ENCODE measurements around the gene LAT. TPM values are rescaled to one million over a fixed set of nuclear protein-coding genes. Genes with fewer than 3 reads are reported as not detected.

The LAT gene
- total RNA-seq, 6 donors from 2014 or later, result 3.5 to 70.2 (median 17.5) TPM

GRCh38 chr16:28982949-28983348 is 1.9 kb upstream of the LAT start:
- peaks cover 0 to 11% (median 1%) of the 10 kb centered on the region in 4 donors for H3K9me3 ChIP-seq
- H3K27ac ChIP-seq, result no peak overlapping the region
- DNase-seq, result no peak
- no peak for ATAC-seq (ENCODE audit: low FRiP score in 2 of 2)
- no peak overlapping the region for H3K4me3 ChIP-seq
- 94 to 95% methylated on average over 8 to 11 of the region's 11 CpGs for WGBS, 2 donors
- H3K36me3 ChIP-seq, result peaks cover 5 to 96% (median 72%) of the 10 kb centered on the region in 4 donors
- no peaks in the 10 kb centered on the region for H3K27me3 ChIP-seq
- peaks cover 0 to 11% (median 5%) of the 10 kb centered on the region in 4 donors for H3K4me1 ChIP-seq
- TF ChIP-seq POLR2A (IDR thresholded peaks at IDR 0.05) (no peak), EP300 (IDR thresholded peaks at IDR 0.05) (no peak), POLR2AphosphoS5 (IDR thresholded peaks at IDR 0.05) (no peak)
- TF ChIP-seq, protein P1, sequence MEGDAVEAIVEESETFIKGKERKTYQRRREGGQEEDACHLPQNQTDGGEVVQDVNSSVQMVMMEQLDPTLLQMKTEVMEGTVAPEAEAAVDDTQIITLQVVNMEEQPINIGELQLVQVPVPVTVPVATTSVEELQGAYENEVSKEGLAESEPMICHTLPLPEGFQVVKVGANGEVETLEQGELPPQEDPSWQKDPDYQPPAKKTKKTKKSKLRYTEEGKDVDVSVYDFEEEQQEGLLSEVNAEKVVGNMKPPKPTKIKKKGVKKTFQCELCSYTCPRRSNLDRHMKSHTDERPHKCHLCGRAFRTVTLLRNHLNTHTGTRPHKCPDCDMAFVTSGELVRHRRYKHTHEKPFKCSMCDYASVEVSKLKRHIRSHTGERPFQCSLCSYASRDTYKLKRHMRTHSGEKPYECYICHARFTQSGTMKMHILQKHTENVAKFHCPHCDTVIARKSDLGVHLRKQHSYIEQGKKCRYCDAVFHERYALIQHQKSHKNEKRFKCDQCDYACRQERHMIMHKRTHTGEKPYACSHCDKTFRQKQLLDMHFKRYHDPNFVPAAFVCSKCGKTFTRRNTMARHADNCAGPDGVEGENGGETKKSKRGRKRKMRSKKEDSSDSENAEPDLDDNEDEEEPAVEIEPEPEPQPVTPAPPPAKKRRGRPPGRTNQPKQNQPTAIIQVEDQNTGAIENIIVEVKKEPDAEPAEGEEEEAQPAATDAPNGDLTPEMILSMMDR (IDR thresholded peaks at IDR 0.05), result no peak

- Histone ChIP-seq H3K4me3 (peak overlapping the region in 1 of 4 donors; percentile 47), H3K9me3 (peaks cover 0 to 11% (median 1%) of the 10 kb centered on the region in 4 donors), H3K27ac (peak overlapping the region in 1 of 4 donors; percentile 73), H3K36me3 (peaks cover 5 to 94% (median 68%) of the 10 kb centered on the region in 4 donors), H3K27me3 (no peaks in the 10 kb centered on the region), H3K4me1 (peaks cover 0 to 9% (median 5%) of the 10 kb centered on the region in 4 donors)
- DNase-seq (peak in 1 of 2 donors; percentile 72), ATAC-seq (ENCODE audit: low FRiP score in 2 of 2) (no peak)
- no peak for TF ChIP-seq POLR2A (IDR thresholded peaks at IDR 0.05)
- no peak for TF ChIP-seq POLR2AphosphoS5 (IDR thresholded peaks at IDR 0.05)
- TF ChIP-seq EP300 (IDR thresholded peaks at IDR 0.05), result no peak
- TF ChIP-seq, protein P1 (IDR thresholded peaks at IDR 0.05), result no peak
- 90 to 94% methylated on average over 18 of the region's 18 CpGs for WGBS, 2 donors
Measured at GRCh38 chr16:28983644-28984043, 1.2 kb upstream of the LAT start.

DNA sequence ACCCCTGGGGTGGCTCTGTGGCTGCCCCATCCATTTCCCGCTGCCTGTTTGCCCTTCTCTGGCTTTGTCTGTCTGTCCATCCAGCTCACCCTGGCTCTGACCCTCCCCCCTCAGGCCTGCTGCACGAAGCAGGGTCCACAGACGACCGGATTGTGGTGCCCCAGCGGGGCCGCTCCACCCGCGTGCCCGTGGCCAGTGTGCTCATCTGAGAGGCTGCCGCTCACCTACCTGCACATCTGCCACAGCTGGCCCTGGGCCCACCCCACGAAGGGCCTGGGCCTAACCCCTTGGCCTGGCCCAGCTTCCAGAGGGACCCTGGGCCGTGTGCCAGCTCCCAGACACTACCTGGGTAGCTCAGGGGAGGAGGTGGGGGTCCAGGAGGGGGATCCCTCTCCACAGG is 761 bp upstream of the LAT start:
- ATAC-seq (ENCODE audit: low FRiP score in 2 of 2), result no peak
- peaks cover 3 to 94% (median 67%) of the 10 kb centered on the region in 4 donors for H3K36me3 ChIP-seq
- H3K9me3 ChIP-seq, result peaks cover 0 to 11% (median 1%) of the 10 kb centered on the region in 4 donors
- peaks cover 0 to 9% (median 5%) of the 10 kb centered on the region in 4 donors for H3K4me1 ChIP-seq
- WGBS, 2 donors, result 73 to 82% methylated on average over 8 to 11 of the region's 12 CpGs
- peak overlapping the region in 3 of 4 donors; percentile 20 to 73 (median 37) for H3K27ac ChIP-seq
- no peak for TF ChIP-seq EP300 (IDR thresholded peaks at IDR 0.05)
- TF ChIP-seq, protein P1 (IDR thresholded peaks at IDR 0.05), result no peak
- TF ChIP-seq POLR2A (IDR thresholded peaks at IDR 0.05), result no peak
- TF ChIP-seq POLR2AphosphoS5 (IDR thresholded peaks at IDR 0.05), result no peak
- DNase-seq, result peak in 1 of 2 donors; percentile 74
- peak overlapping the region in 3 of 4 donors; percentile 5 to 47 (median 10) for H3K4me3 ChIP-seq
- H3K27me3 ChIP-seq, result no peaks in the 10 kb centered on the region

DNA sequence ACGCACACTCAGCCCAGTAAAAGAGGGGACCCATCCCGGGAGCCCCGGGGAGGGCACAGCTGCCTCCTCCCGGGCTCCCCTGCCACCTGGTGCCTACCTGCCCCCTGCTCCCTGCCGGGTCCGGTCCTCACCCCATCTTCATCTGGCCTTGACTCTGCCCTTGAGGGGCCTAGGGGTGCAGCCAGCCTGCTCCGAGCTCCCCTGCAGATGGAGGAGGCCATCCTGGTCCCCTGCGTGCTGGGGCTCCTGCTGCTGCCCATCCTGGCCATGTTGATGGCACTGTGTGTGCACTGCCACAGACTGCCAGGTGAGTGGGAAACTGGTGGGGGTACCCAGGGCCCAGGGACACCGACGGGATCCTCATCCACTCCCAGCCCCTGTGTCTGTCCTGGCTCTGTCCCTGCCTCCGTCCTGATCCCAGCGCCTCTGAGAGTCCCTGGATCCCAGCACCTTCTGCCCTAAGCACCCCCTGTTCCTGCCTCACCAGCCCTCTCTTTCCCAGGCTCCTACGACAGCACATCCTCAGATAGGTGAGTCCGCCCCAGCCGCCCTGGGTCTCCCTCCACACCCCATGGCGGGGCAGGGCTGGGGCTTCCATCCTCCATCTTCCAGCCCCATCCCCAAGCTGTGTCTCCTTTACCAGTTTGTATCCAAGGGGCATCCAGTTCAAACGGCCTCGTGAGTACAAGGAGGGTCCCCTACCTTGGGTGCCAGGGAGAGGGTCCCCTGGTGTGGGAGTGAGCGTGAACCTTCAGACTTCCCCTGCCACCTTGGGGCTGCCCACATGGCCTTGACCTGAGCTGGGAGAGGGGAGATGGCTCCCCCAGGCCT is 574 bp downstream of the LAT start:
- Histone ChIP-seq H3K4me3 (peak overlapping the region in 3 of 4 donors; percentile 37 to 47 (median 43)), H3K27me3 (no peaks in the 10 kb centered on the region), H3K36me3 (peaks cover 0 to 96% (median 69%) of the 10 kb centered on the region in 4 donors), H3K9me3 (peaks cover 0 to 11% (median 1%) of the 10 kb centered on the region in 4 donors), H3K27ac (peak overlapping the region in 2 of 4 donors; percentile 37 to 73), H3K4me1 (peaks cover 0 to 9% (median 5%) of the 10 kb centered on the region in 4 donors)
- ATAC-seq (ENCODE audit: low FRiP score in 2 of 2) (peak in 1 of 2 donors; percentile 12), DNase-seq (peak in 1 of 2 donors; percentile 66)
- TF ChIP-seq EP300 (IDR thresholded peaks at IDR 0.05) (no peak), POLR2A (IDR thresholded peaks at IDR 0.05) (no peak), POLR2AphosphoS5 (IDR thresholded peaks at IDR 0.05) (no peak)
- TF ChIP-seq, protein P1 (IDR thresholded peaks at IDR 0.05), result no peak
- WGBS, 2 donors, result 82 to 86% methylated on average over 11 to 15 of the region's 19 CpGs
